SH-SY5Y (cell line): ENCODE results near the gene KLHL20.

Source experiments
- GATA2 ChIP-seq: IDR thresholded peaks from 2 replicates; pipeline ENCODE4 v1.6.1; 2011; ENCODE audit warnings: mild to moderate bottlenecking, low read depth, low read length
- GATA3 ChIP-seq: IDR thresholded peaks from 2 replicates; pipeline ENCODE4 v1.6.1; 2011; ENCODE audit warnings: low read depth, mild to moderate bottlenecking, low read length, moderate library complexity

- TF ChIP-seq GATA2 (no peak), GATA3 (no peak)
These were observed 88.2 kb downstream of the KLHL20 start for GRCh38 chr1:173802961-173803360.
